GM21576 (cell line): ENCODE data around the gene CYP2C9.

Source experiments
- ATAC-seq: cut with Tn5 transposase; IDR thresholded peaks from one replicate; pipeline ENCODE4 v1.9.1; 2021; ENCODE audit warnings: mild to moderate bottlenecking, moderate library complexity; ENCODE audit not compliant: unreplicated experiment

CYP2C9 gene

GRCh38 chr10:95035332-95036295, 97.2 kb downstream of the CYP2C9 start:
- no peak for ATAC-seq

GRCh38 chr10:95039281-95039680, 100.8 kb downstream of the CYP2C9 start:
- ATAC-seq, result no peak
